GM12878 (cell line): ENCODE measurements around the gene DLG2.

Experiments
- BMI1 ChIP-seq: fragments of 450-650 bp; IDR thresholded peaks from 2 replicates; pipeline ENCODE4 v1.6.1; 2016; ENCODE audit warnings: mild to moderate bottlenecking, moderate library complexity, borderline replicate concordance
- EGR1 ChIP-seq, 2 experiments: IDR thresholded peaks; 1 replicate in 1 of 2; 2 replicates in 1 of 2; pipeline ENCODE4 v1.6.1; 2011 to 2012; ENCODE audit warnings: low read depth in 2 of 2, low read length in 2 of 2, borderline replicate concordance in 1 of 2, mild to moderate bottlenecking in 1 of 2, moderate library complexity in 1 of 2
- GABPA ChIP-seq: IDR thresholded peaks from 2 replicates; pipeline ENCODE4 v1.6.1; 2014; ENCODE audit warnings: antibody characterized with exemption, low read depth, mild to moderate bottlenecking, inconsistent platforms
- NBN ChIP-seq: fragments of 450-650 bp; IDR thresholded peaks from 2 replicates; pipeline ENCODE4 v1.6.1; 2016
- RAD21 ChIP-seq: IDR thresholded peaks from 2 replicates; pipeline ENCODE4 v1.6.1; 2011; ENCODE audit warnings: mild to moderate bottlenecking, low read depth, low read length, moderate library complexity; ENCODE audit not compliant: insufficient read depth
- RAD51 ChIP-seq: fragments of 450-650 bp; IDR thresholded peaks from 2 replicates; pipeline ENCODE4 v1.6.1; 2016; ENCODE audit warnings: moderate library complexity, mild to moderate bottlenecking, inconsistent platforms
- RFX5 ChIP-seq: IDR thresholded peaks from 2 replicates; pipeline ENCODE4 v1.6.1; 2011; ENCODE audit warnings: low read depth, low read length, improper control_type of control experiment
- SIX5 ChIP-seq: IDR thresholded peaks from 2 replicates; pipeline ENCODE4 v1.6.1; 2011; ENCODE audit warnings: mild to moderate bottlenecking, low read depth, low read length, moderate library complexity; ENCODE audit not compliant: severe bottlenecking
- TAF1 ChIP-seq: IDR thresholded peaks from 2 replicates; pipeline ENCODE4 v1.6.1; 2011; ENCODE audit warnings: mild to moderate bottlenecking, low read depth, low read length, borderline replicate concordance
- TF ChIP-seq, protein P1 (sequence below), 3 experiments: IDR thresholded peaks in 2 of 3; conservative IDR thresholded peaks in 1 of 3; 2 replicates each; pipeline ENCODE4 v1.5.1; 2011; ENCODE audit warnings: low read depth in 3 of 3, low read length in 3 of 3, mild to moderate bottlenecking in 3 of 3, control low read depth in 2 of 3, moderate library complexity in 2 of 3, inconsistent platforms in 1 of 3, mixed read lengths in 1 of 3; ENCODE audit not compliant: control insufficient read depth in 2 of 3, insufficient read depth in 1 of 3; ENCODE audit errors: extremely low read depth in 1 of 3

DNA sequence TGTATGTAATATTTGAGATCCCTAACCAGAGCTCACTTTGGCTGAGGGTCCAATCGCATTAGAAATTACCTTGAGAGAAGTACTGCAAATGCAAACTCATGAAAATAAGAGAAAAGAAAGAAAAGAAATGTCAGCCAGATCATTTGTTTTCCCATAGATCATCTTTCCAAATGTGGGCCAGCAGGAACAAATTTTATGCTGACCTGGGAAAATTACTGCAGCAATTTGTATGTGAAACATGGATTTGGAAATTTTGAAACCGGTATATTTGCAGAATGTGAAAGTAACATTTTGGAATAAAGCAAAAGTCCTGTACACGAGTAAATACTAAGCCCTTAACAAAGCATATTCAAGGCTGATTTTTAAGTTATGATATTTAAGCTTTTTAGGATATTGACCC is 1282.1 kb downstream of the DLG2 start:
- TF ChIP-seq TAF1 = no peak
- TF ChIP-seq SIX5 = no peak
- TF ChIP-seq RAD51 = no peak
- no peak for TF ChIP-seq RAD21
- no peak for TF ChIP-seq EGR1 (IDR thresholded peaks at IDR 0.05; ENCODE audit: borderline replicate concordance in 1 of 2, low read depth in 2 of 2, low read length in 2 of 2)
- no peak for TF ChIP-seq RFX5
- no peak for TF ChIP-seq NBN
- no peak for TF ChIP-seq BMI1
- TF ChIP-seq GABPA = no peak
- TF ChIP-seq, protein P1, sequence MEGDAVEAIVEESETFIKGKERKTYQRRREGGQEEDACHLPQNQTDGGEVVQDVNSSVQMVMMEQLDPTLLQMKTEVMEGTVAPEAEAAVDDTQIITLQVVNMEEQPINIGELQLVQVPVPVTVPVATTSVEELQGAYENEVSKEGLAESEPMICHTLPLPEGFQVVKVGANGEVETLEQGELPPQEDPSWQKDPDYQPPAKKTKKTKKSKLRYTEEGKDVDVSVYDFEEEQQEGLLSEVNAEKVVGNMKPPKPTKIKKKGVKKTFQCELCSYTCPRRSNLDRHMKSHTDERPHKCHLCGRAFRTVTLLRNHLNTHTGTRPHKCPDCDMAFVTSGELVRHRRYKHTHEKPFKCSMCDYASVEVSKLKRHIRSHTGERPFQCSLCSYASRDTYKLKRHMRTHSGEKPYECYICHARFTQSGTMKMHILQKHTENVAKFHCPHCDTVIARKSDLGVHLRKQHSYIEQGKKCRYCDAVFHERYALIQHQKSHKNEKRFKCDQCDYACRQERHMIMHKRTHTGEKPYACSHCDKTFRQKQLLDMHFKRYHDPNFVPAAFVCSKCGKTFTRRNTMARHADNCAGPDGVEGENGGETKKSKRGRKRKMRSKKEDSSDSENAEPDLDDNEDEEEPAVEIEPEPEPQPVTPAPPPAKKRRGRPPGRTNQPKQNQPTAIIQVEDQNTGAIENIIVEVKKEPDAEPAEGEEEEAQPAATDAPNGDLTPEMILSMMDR (IDR thresholded peaks at IDR 0.05 in 2 of 3, conservative IDR thresholded peaks at IDR 0.05 in 1 of 3; ENCODE audit: control insufficient read depth in 2 of 3, extremely low read depth in 1 of 3, insufficient read depth in 1 of 3, low read depth in 3 of 3, low read length in 3 of 3) = no peak
